ENCODE measurements around the gene TMEM167B.

Gene TMEM167B

DNA sequence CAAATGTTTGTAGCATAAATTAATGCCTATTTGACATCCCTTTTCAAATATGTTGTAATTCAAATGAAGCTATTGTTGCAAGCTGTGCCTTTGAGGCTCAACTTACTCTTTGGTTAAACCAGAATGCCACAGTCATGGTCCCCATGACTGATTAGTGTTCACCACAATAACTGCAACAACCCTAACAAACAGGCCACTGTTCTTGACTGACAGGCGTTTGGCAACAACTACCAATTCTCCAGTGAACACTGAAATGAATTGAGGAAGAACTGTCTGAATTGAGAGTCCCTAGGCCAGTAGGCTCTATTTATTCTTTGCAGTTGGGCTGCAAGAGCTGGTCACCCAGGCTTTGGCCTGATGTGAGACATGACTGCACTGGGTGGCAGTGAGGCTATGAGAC lies 6.6 kb upstream of the TMEM167B start:
- peak; percentile 73 to 94 for DNase-seq

DNA sequence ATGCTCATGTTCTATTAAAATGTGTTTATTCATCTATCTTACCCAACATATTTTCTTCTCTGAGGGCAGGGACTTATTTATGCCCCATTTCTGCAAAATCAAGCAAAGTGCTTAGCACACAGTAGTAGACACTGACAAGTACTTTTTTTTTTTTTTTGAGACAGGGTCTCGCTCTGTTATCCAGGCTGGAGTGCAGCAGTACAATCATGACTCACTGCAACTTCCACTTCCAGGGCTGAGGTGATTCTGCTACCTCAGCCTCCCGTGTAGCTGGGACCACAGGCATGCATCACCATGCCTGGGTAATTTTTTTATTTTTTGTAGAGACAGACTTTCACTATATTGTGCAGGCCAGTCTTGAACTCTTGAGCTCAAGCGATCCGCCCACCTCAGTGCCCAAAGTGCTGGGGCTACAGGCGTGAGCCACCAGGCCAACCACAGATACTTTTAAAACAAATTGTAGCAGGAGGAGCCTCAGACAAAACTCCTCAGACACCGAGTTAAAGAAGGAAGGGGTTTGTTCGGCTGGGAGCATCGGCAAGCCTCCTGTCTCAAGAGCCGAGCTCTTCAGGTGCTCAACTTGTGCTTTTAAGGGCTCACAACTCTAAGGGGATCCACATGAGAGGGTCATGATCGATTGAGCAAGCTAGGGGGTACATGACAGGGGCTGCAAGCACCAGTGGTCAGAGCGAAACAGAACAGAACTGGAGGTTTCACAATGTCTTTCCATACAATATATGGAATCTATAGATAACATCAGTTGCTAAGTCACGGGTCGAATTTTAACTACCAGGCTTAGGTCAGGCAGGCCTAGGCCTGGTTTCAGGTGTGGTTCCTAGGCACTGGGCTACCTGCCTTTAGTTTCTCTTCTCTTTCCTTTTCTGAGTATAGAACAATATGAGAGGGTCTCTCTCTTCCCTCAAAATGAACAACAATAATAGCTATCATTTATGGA lies 5.7 kb upstream of the TMEM167B start:
- DNase-seq = no peak

DNA sequence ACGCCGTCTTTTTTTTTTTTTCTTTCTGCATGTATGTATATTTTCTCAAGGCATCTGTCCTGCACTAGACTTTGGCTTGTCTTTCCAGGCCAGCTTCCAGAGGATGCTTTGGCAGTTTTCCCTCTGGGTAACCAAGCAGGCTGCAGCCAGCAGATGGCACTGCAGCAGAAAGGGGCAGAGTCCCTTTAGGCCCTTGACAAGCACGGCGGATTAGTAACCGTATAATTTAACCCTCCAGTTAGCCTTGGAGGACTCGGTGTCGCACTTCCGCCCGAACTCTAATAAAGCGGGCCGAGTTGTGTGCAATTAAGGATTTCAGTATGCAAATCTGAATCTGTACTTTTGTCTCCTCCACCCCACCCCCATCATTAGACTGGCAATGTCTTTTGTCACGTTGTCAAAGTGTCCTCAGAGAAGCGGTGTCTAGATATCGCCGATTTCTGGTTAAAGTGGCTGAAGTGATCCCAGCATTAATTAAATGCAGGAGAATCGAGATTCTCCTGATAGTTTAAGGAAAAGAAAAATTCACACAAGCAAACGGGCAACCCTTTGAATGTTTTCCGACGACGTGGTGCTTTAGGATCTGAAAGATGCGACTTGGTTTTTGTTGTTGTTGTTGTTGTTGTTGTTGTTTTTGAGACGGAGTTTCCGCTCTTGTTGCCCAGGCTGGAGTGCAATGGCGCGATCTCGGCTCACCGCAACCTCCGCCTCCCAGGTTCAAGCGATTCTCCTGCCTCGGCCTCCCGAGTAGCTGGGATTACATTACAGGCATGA lies 1.1 kb upstream of the TMEM167B start:
- DNase-seq = peak; percentile 86 to 87

DNA sequence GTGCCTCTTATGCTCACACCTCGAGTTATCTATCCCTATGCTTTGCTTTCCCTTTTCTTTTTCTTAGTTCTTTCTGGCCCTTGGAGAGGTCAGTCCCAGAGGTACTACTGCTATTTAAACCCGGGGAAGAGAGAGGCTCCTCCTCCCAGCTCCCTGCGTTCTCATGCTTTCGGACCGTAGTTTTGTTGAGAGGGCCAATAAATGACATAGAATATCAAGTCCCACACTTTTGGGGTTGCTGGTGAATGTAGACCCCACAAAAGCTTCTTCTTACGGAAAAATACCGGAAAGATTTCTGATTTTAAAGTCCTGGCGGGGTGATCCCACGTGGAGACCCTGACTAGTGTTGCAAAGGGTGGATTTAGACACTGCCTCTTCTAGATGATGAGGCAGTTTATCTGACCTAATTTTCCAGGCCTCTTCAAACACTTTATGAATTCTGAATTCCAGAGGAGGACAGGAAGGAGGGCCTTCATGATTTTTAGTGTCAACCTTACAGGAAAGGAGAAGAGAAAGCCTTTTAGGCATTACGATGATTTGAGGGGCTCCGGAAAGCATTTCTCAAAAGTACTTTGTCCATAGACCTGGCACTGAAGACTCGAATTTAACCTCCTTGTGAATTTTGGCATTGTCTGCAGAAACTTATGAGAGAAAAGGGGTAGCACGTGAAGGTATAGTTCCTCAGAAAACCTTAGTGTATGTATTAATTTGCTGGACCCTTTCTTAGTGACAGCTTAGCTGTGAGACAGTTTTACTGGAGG lies 694 bp downstream of the TMEM167B start:
- DNase-seq = peak in 1 of 2 donors; percentile 46

DNA sequence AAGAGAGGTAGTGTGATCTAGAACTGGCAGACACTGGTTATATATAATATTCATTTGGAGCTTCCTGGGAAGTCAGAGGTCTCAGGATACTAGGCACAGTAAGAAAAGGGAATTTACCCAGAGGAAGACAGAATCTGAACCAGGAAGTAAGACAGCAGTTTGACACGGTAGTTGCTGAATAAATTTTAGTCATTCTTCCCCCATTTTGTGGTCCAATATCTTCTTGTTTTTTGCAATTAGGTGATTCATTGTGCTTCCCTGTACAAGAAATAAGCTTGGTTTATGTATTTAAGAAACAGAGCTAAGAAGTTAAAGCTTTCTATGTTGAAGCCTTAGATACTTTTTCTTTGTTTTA lies 1.3 kb downstream of the TMEM167B start:
- no peak for DNase-seq

DNA sequence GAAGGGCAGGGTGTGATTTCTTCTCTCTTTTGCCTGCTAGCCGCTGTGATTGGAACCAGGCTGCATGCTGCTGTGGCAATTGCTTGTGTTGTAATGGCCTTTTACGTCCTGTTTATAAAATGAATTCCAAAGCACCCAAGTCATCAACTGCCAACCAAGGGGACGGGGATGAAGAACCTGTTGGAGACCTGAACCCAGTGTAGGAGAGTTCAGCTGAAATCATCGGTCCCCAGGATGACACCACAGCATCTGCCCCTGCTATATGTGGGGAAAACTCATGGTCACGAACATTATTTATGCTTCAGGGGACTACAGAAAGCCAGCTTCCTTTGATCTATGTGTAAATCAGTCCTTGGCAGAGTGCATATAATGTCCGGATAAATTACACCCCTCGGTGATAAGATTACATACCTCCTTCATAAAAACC lies 3.8 kb downstream of the TMEM167B start:
- no peak for DNase-seq

DNA sequence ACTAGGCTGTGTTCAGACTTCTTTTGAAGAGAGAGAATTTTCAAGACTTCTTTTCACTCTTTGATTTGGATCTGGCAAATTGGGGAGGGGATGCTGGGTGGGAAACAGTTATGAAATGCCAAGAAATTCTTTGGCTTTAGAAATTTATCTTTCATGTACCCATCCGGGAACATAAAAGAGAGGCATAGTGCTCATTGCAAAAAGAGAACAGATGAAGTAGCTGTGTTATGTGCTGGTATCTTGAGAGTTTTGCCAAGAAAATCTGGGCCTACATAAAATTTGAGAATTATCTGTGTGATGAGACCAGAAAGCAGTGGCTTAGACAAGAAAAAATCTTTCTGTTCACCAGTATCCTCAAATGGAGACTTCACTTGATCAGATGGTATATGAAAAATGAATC lies 4.3 kb downstream of the TMEM167B start:
- no peak for DNase-seq

DNA sequence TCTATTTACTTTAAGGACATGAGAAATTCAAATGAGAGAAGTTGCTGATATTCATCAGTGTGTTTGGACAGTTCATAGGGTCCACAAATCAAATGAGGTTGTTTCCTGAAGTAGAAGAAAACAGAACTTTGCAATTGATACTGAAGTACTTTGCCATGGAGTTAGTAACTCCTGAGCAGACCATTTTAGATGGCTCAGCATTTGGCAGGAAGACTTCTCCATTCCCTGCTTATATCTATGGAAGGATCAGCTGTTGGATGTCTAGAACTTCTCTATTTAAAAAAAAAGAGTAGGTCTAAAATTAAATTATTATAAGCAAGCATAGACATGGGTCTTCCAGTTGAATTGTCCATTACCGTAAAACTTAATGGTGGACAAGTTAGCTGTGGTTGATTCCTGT lies 5.1 kb downstream of the TMEM167B start:
- DNase-seq = no peak

DNA sequence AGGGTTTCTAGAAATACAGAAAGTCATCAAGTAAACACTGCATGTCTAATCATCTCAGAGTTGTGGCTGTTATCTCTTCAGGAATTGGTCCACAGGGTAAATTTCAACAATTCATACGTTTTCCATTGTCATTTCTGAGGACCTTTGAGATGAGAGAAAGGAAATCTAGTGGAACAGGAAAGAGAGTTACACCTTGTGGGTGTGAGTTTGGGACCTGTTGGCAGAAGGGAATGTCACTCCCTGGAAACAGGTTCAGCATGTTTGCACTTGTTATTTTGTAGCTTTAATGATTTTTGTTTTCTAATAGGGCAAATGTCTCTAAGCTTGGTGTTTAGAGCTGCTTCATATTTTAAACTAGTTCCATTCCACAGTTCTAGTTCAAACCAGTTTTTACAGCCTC lies 5.6 kb downstream of the TMEM167B start:
- DNase-seq = no peak

DNA sequence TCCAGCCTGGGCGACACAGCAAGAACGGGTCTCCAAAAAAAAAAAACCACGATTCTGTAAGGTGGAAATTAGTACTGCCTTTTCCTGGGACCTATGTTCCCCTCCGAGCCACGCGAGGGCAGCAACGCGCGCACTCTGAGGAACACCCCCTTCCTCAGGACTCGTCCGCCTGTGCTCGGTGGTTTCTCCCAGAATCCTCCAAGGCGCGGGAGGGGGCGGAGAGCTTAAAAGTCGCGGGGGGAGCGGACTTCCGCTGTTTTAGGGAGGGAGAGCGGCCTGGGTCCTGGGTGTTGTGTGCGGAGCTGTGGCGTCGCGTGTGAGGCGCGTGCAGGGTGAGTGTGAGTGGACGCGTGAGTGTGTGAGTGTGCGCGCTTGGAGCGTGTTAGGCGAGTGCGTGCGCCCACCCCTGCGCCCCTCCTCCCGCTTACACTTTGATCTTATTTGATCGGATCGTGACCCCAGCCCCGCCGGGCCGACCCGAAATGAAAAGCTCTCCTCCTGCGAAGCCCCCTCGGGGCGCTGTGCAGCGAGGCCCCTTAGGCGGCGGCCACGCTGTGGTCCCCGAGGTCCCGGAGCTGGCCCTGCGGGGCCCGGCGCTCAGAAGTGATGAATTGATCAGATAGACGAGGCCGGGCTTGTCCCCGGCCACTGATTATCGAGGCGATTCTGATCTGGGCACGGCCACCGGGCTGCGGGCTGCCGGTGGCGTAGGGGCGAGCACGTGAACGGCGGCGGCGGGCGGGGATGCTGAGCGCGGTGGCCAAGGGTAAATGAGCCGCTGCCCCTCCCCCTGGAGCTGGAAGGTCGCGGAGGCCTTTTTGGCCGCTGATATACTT lies 9.6 kb downstream of the TMEM167B start:
- peak; percentile 94 to 95 for DNase-seq

DNA sequence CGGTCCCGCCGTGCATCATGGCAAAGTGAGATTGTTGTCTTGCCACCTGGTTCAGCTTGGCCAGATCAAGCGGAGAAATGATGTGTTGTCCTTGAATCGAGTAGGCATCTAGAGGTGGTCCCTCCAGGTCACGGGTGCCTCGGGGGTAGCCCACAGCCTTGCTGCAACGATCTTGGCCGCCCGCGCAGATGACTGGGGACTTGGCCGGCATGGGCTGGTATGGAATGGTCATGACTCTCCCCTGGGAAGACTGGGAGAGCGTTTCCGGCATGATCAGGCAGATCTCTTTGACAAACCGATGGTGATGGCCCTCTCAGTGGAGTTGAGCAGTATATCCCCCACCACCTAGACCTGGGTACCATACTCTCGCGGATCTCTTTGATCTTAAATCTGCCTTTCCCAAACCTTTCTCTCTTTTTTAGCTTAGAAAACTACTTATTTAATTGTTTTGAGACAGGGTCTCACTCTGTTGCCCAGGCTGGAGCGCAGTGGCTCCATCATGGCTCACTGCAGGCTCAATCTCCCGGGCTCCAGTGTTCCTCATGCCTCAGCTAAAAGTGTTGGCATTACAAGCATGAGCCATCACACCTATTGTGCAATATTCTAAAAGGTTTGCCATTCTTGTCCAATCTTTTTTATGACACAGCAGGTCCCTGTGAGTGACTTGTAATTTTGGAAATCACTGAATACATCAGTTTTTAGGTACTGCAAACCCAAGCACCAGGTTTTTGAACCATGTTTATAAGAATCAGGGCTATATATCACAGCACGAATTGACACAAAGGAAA lies 14.0 kb downstream of the TMEM167B start:
- no peak for DNase-seq

DNA sequence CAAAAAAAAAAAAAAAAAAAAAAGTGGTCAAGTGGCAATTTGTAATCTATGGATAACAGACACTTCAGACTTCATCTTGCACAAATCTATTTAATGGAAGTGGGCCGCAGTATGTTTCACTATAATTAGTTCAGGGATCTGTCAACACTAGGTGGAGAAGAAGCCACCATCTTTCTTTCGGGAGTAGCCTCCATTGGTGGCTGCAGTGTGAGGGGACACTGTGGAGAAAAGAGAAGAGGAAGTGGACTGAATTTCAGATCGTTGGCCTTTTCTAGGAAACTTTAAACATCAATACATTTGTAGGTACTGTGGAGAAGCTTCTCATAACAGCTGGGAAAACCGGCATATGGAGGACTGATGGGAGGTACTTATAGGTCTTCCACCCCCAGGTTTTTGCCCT lies 15.3 kb downstream of the TMEM167B start:
- DNase-seq = no peak

DNA sequence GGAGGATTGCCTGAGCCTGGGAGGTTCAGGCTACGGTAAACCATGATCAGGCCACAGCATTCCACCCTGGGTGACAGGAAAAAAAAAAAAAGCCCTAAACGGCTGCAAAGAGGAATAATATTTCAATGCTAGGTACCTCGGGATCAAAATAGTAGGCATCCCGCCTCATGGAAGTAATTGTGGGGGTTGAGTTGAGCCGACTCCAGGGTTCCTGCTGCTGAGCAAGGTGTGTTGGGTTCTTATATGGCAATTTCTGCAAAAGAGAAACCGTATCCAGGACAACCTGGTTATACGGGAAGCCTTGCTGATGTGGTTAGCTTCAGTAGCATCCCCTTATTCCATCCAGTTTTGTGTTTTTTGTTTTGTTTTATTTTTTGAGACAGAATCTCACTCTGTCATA lies 17.2 kb downstream of the TMEM167B start:
- DNase-seq = no peak

DNA sequence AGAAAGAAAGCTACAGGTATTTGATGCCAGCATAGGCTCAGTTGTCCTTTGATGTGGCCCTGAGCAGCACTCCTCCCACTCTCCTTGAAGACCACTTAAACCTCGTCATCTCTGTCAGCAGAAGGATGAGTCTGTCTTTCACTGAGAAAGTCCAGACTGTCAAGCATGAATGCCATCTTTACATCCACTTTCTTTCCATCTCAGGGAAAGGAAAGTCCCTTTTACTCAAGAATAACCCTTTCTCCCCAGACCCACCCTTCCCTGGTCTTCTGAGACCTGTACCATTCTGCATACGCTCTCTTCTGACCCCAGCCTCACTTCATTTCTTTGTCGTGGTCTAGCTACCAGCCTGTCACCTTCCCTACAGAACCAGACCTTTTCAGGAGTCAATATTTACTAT lies 19.3 kb downstream of the TMEM167B start:
- DNase-seq = no peak

DNA sequence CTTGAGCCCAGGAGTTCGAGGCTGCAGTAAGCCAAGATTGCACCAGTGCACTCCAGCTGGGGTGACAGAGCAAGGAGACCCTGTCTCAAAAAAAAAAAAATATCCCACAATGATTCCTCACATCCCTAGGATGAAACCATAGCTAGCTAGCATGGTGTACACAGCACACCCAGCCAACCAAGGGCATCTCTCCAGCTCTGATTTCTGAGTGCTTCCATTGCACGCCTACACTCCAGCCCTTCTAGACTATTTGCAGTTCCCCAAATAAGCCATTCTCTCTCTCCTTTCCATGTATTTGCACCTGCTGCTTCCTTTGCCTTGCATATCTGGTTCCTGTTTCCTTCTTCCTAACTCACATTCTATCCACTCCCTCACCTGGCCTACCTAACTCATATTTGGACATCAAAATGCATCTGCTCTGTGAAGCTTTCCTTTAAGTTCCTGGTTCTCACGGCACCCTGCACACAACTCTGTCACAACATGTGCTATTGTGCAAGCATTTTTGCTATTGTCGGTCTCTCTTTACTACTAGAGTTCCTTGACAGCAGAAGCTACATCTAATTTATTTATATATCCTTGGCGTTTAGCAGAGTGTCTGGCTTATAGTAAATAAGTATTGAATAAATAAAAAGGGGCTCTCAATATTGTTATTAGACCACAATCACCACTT lies 21.0 kb downstream of the TMEM167B start:
- peak in 1 of 2 donors; percentile 60 for DNase-seq

DNA sequence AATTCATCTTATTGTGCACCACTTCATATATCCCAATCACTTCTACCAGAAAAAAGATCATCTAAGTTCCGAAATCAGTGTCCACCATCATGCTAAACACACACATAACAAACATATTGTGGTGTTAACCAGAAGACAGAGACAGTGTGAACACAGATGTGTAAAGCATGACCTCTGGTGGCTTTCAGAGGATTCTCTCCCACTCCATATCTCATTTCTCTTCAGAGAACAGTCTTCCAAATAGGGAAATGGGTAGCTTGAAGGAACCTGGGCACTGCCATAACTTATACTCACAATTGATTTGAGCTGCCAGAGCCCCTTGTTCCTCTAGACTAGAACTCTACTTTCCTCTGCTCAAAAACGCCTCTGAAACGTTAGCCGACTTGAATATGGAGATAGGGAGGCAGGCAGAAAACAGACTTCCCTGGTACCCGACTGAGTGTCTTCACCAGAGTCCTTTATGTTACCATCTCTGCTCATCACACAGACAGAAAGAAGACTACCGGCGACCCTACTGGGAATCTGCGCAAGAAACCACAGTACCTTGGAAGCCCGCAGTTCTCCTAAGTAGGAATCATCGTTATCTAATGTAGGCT lies 21.6 kb downstream of the TMEM167B start:
- peak; percentile 23 to 52 for DNase-seq

DNA sequence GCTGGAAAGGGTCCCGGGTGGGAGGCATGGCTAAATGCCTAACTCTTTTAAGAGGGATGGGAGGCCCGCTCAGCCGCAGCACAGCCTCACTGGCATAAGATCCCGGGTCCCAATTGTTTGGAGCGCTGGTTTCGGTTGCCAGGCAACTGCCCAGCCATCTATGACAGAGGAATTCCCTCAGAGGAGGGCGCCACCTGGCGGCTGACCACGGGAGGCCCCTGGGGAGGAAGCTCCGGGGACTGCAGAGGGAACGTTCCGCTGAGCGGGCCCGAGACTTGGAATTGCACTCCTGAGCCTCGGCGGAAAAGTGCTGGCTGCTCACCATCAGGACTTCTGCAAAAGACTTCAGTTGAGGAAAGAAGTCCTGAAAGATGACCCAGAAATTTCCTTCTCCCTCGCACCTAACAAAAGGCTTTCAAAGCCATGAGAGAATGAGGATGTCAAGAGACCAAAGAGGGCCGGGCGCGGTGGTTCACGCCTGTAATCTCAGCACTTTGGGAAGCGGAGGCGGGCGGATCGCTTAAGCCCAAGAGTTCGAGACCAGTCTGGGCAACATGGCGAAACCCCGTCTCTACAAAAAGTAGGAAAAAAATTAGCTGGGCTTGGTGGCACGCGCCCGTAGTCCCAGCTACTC lies 22.2 kb downstream of the TMEM167B start:
- DNase-seq = peak; percentile 85 to 89

DNA sequence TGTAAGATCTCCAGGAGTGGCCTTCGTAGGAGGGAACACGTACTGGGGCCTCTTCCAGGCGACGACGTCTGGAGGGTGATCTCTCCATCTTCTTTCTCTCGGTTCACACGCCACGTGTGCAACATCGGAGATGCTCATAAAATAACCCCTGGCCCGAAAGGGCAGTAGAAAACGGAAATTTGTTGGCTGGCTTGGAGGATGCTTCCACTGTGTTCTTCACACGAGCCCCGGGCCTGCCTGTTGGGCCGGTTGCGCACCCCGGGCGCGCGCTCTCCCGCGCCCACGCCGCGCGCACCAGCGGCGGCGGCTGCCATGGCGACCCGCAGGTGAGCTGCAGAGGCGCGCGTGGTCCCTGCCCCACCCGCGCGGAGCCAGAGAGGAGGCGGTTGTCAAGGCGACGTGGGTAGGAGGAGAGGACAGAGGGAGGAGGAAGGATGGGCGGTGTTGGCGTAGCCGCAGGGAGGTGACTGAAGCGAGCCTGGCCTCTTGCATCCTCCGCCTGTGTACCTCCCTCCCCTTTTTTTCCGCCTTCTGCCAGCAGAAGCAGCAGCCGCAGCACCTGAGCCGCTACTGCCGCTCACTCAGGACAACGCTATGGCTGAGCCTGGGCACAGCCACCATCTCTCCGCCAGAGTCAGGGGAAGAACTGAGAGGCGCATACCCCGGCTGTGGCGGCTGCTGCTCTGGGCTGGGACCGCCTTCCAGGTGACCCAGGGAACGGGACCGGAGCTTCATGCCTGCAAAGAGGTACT lies 23.2 kb downstream of the TMEM167B start, which contains the start of gene ELAPOR1:
Gene ELAPOR1 (plus strand): TSS at position 526 of the 752 bp plus-strand sequence. CDS start 69 bp downstream, at position 595.
- DNase-seq = peak; percentile 8 to 56

DNA sequence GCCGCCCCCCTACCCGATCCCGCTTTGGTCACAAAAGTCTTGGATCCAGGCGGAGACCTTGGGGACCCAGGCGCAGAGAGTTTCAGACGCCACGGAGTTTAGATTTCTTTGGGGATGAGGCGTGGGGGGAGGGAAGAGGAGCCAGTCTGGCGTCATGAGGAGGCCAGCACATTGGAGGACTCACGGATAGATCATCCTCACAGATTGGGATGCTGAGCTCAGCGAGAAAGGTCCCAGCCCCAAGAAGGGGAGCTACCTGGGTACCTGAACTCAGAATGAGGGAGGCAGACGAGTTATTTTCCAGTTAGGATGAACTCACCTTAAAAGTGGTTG lies 23.7 kb downstream of the TMEM167B start:
- no peak for DNase-seq

Data from hippocampal formation (tissue), 2 donors.